Uterus (tissue), 4 donors: ENCODE data around the gene TSSK6. TPM values are rescaled to one million over a fixed set of nuclear protein-coding genes. Genes with fewer than 3 reads are reported as not detected.
A peak's percentile ranks its signal among the peaks of the same experiment; 100 is the strongest.

Source experiments
- DNase-seq, 2 donors: peaks; one replicate each; pipeline ENCODE4 v3.0.0-alpha.2; 2019 to 2020
- H3K27ac ChIP-seq, 2 donors: fragments of 200-600 bp; sonication (generic); 1 replicate in 1 of 2; 2 replicates in 1 of 2; pipeline ENCODE4 v1.5.1; 2016 to 2018
- H3K27me3 ChIP-seq, 2 donors: fragments of 200-600 bp; sonication (generic); one replicate each; pipeline ENCODE4 v1.5.1; 2018 to 2019; ENCODE audit warnings: control low read depth in 1 of 2
- H3K36me3 ChIP-seq, 2 donors: fragments of 200-600 bp; sonication (generic); one replicate each; pipeline ENCODE4 v1.5.1; 2019; ENCODE audit warnings: control low read depth in 1 of 2
- H3K4me1 ChIP-seq, 2 donors: fragments of 200-600 bp; sonication (generic); one replicate each; pipeline ENCODE4 v1.5.1; 2018 to 2019; ENCODE audit warnings: control low read depth in 1 of 2
- H3K4me3 ChIP-seq, 2 donors: fragments of 200-600 bp; sonication (generic); 1 replicate in 1 of 2; 2 replicates in 1 of 2; pipeline ENCODE4 v1.5.1; 2018 to 2019; ENCODE audit warnings: mild to moderate bottlenecking in 1 of 2
- H3K9me3 ChIP-seq, 2 donors: fragments of 200-600 bp; sonication (generic); one replicate each; pipeline ENCODE4 v1.5.1; 2019; ENCODE audit warnings: control low read depth in 1 of 2
- CTCF ChIP-seq, 4 experiments: fragments of 200-600 bp in 2 of 4; fragments of 450-650 bp in 2 of 4; sonication (generic) in 2 of 4; IDR thresholded peaks; one replicate each; pipeline ENCODE4 v1.5.1; 2016 to 2019; ENCODE audit warnings: antibody characterized with exemption in 4 of 4, mild to moderate bottlenecking in 2 of 4, moderate library complexity in 1 of 4
- POLR2A ChIP-seq, 2 donors: fragments of 450-650 bp; IDR thresholded peaks; one replicate each; pipeline ENCODE4 v1.6.1; 2016; ENCODE audit warnings: antibody characterized with exemption in 2 of 2, mild to moderate bottlenecking in 1 of 2, moderate library complexity in 1 of 2
- intact Hi-C: fragments of 100-400 bp; cut with DNase I; formaldehyde crosslinking; loops from one replicate; pipeline ENCODE4 v1.15.1; 2023; ENCODE audit warnings: low total_unique reads
- total RNA-seq, 4 donors: library from RNA; depleted of rRNA in 3 of 4; stranded (reverse); fragments of >200 nt in 3 of 4; gene quantifications; one replicate each; pipeline versions ENCODE4 v1.1.0 to v1.2.4, GENCODE V29; 2014 to 2023
- donor health status: DM: yes; HTN: yes; CAD: no.

Gene TSSK6
- total RNA-seq, 4 donors from 2014 or later = 1.3 to 2.0 TPM; not detected in 2

- DNase-seq = no peak
- Histone ChIP-seq H3K4me1 (peaks cover 0 to 1% of the 10 kb centered on the region in 2 donors), H3K4me3 (no peak overlapping the region), H3K27me3 (no peaks in the 10 kb centered on the region), H3K36me3 (no peaks in the 10 kb centered on the region), H3K27ac (no peak overlapping the region), H3K9me3 (peaks cover 0 to 14% of the 10 kb centered on the region in 2 donors)
- no peak for TF ChIP-seq CTCF (IDR thresholded peaks at IDR 0.05)
- TF ChIP-seq POLR2A (IDR thresholded peaks at IDR 0.05) = no peak
- intact Hi-C loops = no loop called here
These were observed 46.8 kb downstream of the TSSK6 start for GRCh38 chr19:19468424-19469050.

GRCh38 chr19:19466201-19466600 lies 49.1 kb downstream of the TSSK6 start:
- Histone ChIP-seq H3K4me3 (no peak overlapping the region), H3K4me1 (peaks cover 0 to 23% of the 10 kb centered on the region in 2 donors), H3K9me3 (peaks cover 0 to 14% of the 10 kb centered on the region in 2 donors), H3K36me3 (no peaks in the 10 kb centered on the region), H3K27ac (no peak overlapping the region), H3K27me3 (no peaks in the 10 kb centered on the region)
- no peak for TF ChIP-seq CTCF (IDR thresholded peaks at IDR 0.05)
- TF ChIP-seq POLR2A (IDR thresholded peaks at IDR 0.05) = no peak
- no peak for DNase-seq
- intact Hi-C loops = no loop called here

DNA sequence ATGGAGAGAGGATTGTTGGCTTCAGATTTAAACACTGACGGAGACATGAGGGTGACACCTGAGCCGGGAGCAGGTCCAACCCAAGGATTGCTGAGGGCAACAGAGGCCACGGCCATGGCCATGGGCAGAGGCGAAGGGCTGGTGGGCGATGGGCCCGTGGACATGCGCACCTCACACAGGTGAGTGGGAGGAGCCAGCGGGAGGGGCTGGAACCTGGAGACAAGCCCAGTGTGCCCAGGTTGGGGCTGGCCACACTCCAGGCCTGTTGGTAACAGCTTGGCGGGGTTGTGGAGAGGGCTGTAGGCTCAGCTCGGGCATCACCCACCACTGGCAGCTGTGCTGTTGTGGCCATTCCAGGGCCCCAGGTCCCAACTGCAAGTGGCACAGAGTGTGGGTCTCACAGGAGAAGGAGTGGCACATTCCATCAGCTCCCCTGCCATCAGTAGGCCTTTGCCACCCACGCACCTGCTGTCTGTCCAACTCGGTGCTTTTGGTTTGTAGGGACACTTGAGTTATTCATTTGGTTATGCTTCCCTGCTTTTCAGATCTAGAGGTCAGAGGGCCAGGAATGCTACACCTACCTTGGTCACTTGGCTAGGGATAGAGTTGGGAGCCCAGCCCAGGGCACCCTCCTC lies 49.8 kb downstream of the TSSK6 start:
- peaks cover 0 to 14% of the 10 kb centered on the region in 2 donors for H3K9me3 ChIP-seq
- no peak for DNase-seq
- no peaks in the 10 kb centered on the region for H3K36me3 ChIP-seq
- TF ChIP-seq CTCF (IDR thresholded peaks at IDR 0.05) (no peak), POLR2A (IDR thresholded peaks at IDR 0.05) (no peak)
- peaks cover 0 to 24% of the 10 kb centered on the region in 2 donors for H3K4me1 ChIP-seq
- H3K27me3 ChIP-seq = no peaks in the 10 kb centered on the region
- no peak overlapping the region for H3K27ac ChIP-seq
- intact Hi-C loops = no loop called here
- H3K4me3 ChIP-seq = no peak overlapping the region

GRCh38 chr19:19464339-19465098 lies 50.8 kb downstream of the TSSK6 start:
- no peak for DNase-seq
- Histone ChIP-seq H3K9me3 (peaks cover 0 to 14% of the 10 kb centered on the region in 2 donors), H3K27ac (peak overlapping the region; percentile 60 to 64), H3K27me3 (no peaks in the 10 kb centered on the region), H3K4me3 (no peak overlapping the region), H3K4me1 (peaks cover 0 to 27% of the 10 kb centered on the region in 2 donors), H3K36me3 (no peaks in the 10 kb centered on the region)
- no peak for TF ChIP-seq CTCF (IDR thresholded peaks at IDR 0.05)
- no peak for TF ChIP-seq POLR2A (IDR thresholded peaks at IDR 0.05)
- intact Hi-C loops = no loop called here

Other genes starting within 250 kb of the TSSK6 start
- under 1 TPM in 1 of 4 donors, not detected in 3; 0.88 TPM for gene TM6SF2, start 242.2 kb downstream of the TSSK6 start, total RNA-seq
- 10 to 100 TPM in 2 of 4 donors, 1 to 10 TPM in 2; 9.5 to 43.6 (median 14.0) TPM for gene SUGP1, start 195.0 kb downstream of the TSSK6 start, total RNA-seq
- 10 to 100 TPM; 32.4 to 87.6 (median 70.0) TPM for gene MAU2, start 194.7 kb downstream of the TSSK6 start, total RNA-seq
- 10 to 100 TPM in 3 of 4 donors, 1 to 10 TPM in 1; 9.7 to 65.1 (median 22.3) TPM for gene GATAD2A, start 109.9 kb downstream of the TSSK6 start, total RNA-seq
- gene NDUFA13, start 677 bp upstream of the TSSK6 start, total RNA-seq = 100 to 1,000 TPM in 1 of 4 donors, 10 to 100 TPM in 3; 28.6 to 204 (median 60.9) TPM
- gene YJEFN3, start 13.4 kb upstream of the TSSK6 start, total RNA-seq = 1 to 10 TPM in 3 of 4 donors, not detected in 1; 1.5 to 6.8 (median 2.9) TPM
- gene CILP2, start 22.7 kb upstream of the TSSK6 start, total RNA-seq = 1 to 10 TPM in 1 of 4 donors, under 1 TPM in 1, not detected in 2; 0.15 to 1.2 TPM
- 1 to 10 TPM in 3 of 4 donors, not detected in 1; 1.3 to 2.8 (median 1.6) TPM for gene PBX4, start 103.1 kb upstream of the TSSK6 start, total RNA-seq
- gene LPAR2, start 112.7 kb upstream of the TSSK6 start, total RNA-seq = 1 to 10 TPM in 2 of 4 donors, under 1 TPM in 1, not detected in 1; 0.59 to 5.5 (median 3.8) TPM
- 10 to 100 TPM in 1 of 4 donors, 1 to 10 TPM in 3; 5.6 to 10.8 (median 8.2) TPM for gene GMIP, start 128.1 kb upstream of the TSSK6 start, total RNA-seq
- 100 to 1,000 TPM in 1 of 4 donors, 10 to 100 TPM in 3; 17.4 to 130 (median 56.9) TPM for gene ATP13A1, start 148.1 kb upstream of the TSSK6 start, total RNA-seq
- 10 to 100 TPM in 1 of 4 donors, 1 to 10 TPM in 3; 1.5 to 12.3 (median 9.9) TPM for gene ZNF101, start 153.3 kb upstream of the TSSK6 start, total RNA-seq
- 10 to 100 TPM in 3 of 4 donors, 1 to 10 TPM in 1; 5.6 to 29.1 (median 20.4) TPM for gene ZNF14, start 217.6 kb upstream of the TSSK6 start, total RNA-seq